ENCODE measurements around the gene CDH4.

GRCh38 chr20:61599061-61599531 is 347.0 kb downstream of the CDH4 start:
- TF ChIP-seq EP300 (IDR thresholded peaks at IDR 0.05) (no peak), CTCF (IDR thresholded peaks at IDR 0.05) (no peak), POLR2A (IDR thresholded peaks at IDR 0.05) (no peak), POLR2AphosphoS5 (IDR thresholded peaks at IDR 0.05) (no peak)

All from upper lobe of left lung (tissue), 4 donors.